ENCODE measurements around the gene HCCS. TPM values are rescaled to one million over a fixed set of nuclear protein-coding genes. Genes with fewer than 3 reads are reported as not detected.

The HCCS gene
- polyA plus RNA-seq, 6 donors from 2014 or later = 22.8 to 39.2 (median 30.4) TPM

Other genes with a start within 250 kb of the HCCS start
- not detected for gene AMELX, start 182.1 kb downstream of the HCCS start, polyA plus RNA-seq (ENCODE audit: low read depth in 6 of 6)